Activated naive CD4-positive, alpha-beta T cell treated with anti-CD3 and anti-CD28 coated beads, Interleukin-2, amount 50 U/mL, for 16 hours (primary cell): Measurements from ENCODE around the gene KRT34.
"Not testable (repeated sequence)": the region's sequence is repeated elsewhere in the genome, so short reads cannot be mapped to it uniquely, and the experiment has no call there.

ENCODE experiments used
- DNase-seq: peaks from one replicate; pipeline ENCODE4 v3.0.0-alpha.2; 2020

KRT34 gene

DNA sequence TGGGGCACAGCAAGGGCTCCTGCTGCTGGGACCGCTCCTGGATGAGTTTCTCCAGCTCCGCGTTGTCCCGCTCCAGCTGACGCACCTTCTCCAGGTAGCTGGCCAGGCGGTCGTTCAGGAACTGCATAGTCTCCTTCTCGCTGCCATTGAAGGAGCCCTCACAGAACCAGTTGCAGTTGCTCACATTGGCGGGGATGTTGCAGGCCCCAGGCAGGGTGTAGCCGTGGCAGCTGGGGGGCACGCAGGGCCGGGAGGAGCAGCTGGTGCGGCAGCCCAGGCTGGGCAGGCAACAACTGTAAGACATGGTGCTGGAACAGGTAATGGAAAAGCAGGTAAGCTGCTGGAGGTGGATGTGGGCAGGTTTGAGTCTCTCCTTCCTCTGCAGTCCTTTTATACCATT lies at the start of gene KRT34:
TSS of gene KRT34 (minus strand) at position 364 of the 400 bp plus-strand sequence. CDS start at position 304, 60 bp downstream.
- DNase-seq, result not testable (repeated sequence)

DNA sequence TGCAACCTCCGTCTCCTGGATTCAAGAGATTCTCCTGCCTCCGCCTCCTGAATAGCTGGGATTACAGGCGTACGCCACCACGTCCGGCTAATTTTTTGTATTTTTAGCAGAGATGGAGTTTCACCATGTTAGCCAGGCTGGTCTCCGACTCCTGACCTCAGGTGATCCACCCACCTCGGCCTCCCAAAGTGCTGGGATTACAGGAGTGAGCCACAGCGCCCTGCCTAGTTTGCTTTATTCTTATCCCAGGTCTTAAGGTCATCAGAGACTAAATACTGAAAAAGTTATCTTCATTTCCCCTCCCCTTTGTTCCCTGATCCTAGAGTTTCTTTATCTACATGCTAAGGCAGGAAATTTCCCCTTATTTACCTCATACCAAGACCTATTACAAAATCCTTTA lies 48.3 kb upstream of the KRT34 start:
- not testable (repeated sequence) for DNase-seq

DNA sequence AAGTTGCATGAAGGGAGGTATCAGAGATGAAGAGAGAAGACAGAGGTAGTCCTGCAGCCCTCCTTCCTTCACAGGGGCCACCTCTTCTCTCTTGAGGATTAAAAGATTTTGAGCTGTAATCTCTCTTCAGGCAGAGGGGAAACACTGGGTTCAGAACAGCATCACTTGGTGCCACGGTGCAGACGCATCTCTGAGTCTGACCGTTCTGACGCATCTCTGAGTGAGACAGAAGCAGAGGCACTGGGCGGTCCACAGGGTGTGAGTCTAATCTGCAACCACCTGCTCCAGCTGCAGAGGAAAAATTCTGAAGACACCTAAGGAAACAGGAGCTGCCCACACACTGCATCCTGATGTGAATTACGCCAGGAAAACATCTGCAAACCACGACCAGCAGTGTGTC lies 47.6 kb upstream of the KRT34 start:
- no peak for DNase-seq

DNA sequence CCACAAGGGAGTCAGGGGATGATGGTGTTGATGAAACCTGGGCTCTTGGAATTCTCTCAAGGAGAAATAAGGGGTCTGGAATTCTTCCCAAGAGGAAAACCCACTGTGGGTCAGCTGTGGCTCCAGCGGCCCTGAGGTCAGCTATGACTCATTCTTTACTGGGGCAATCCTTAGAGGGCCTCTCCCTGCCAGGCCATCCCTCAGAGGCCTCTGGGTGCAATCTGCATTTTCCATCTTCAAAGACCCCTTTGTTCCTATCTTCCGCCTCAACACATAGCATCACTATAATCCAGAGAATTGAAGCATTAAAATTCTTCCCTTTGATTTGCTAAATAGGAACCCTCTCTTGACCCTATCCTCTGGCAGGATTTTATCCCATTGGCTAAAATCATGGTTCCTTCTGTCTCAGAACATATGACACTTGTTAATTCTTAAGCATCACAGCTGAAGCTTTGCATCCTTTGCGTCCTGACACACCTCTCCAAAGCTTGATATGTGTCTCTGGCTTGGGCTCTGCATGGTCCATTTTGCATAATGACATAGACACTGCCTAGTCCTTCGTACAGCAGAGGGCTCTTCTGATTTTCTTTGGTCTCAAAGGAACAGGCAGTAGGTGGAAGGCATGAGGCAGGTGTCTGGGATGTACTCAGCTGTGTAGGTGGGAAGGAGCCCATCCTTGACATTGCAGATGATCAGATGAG lies 46.6 kb upstream of the KRT34 start:
- no peak for DNase-seq

DNA sequence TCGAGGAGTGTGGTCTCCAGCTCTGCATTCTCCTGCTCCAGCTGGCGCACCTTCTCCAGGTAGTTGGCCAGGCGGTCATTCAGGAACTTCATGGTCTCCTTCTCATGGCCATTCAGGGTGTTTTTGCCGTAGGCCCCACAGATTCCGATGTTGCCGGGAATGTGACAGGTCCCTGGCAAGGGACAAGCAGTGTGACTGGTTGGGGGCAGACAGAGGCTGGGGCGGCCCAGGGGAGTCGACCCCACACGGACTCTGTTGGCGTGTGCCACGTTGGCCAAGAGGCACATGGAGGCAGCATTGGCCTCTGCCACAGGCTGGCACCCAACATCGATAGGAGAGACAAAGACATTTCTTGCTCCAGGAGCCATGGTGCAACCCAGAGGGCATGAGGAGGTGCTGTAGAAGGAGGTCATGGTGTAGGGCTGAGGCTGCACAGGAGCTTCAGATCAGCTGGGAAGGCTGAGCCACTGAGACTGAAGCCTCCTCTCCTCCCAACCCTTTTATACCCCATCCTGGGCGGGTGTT lies 42.1 kb upstream of the KRT34 start, which contains the start of gene KRT37:
TSS of gene KRT37 (minus strand) at position 475 of the 525 bp plus-strand sequence. CDS start at position 413, 62 bp downstream.
- no peak for DNase-seq

DNA sequence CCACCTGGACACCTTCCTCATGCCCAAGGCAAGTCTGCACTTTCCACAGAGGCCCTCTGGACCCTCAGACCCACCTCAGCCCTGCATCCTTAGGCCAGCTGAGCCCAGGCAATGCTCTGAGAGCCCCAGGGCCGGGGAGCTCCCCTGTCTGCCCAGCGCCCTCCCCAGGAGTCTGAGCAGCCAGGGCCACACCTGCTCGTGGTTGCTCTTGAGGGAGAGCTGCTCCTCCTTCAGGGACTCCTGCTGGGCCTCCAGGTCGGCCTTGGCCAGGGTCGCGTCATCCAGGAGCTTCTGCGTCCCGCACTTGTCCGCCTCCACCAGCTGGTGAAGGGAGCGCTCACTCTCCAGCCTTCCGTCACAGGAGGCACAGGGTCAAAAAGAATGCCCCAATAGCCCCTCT lies 40.5 kb upstream of the KRT34 start:
- DNase-seq, result not testable (repeated sequence)

DNA sequence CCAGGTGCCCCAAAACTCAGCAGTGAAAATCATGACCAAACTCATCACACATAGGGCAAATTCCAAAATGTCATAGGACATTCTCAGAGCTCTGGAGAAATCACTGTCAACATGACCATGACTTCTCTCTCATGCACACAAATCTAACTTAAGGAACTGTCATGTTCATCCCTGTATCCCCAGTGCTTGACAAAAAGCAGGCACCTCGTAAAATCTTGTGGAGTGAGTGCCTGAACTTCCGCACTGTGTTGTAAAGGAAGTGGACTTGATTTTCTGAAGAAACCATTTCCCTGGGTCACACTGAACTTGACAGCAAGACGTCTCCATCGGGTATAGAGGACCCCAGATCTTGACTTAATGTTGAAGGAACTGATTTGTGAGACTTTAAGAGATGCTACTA lies 39.5 kb upstream of the KRT34 start:
- DNase-seq, result no peak

DNA sequence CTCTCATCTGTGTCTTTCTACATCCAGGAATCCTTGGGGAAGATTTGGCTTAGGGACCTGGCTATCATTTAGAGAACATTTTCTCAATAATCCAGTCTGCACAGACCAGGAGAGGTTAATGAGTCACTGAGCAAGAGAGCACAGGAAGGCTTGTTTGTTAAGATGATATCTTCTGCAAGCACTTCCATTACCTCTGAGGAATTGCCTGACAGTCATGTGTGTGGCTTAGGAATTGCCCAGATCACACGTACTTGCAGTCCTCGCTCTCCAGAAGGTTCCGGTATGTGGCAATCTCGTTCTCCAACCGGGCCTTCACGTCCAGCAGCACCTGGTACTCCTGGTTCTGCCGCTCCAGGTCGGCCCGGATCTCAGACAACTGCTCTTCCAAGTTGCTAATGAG lies 39.0 kb upstream of the KRT34 start:
- no peak for DNase-seq

DNA sequence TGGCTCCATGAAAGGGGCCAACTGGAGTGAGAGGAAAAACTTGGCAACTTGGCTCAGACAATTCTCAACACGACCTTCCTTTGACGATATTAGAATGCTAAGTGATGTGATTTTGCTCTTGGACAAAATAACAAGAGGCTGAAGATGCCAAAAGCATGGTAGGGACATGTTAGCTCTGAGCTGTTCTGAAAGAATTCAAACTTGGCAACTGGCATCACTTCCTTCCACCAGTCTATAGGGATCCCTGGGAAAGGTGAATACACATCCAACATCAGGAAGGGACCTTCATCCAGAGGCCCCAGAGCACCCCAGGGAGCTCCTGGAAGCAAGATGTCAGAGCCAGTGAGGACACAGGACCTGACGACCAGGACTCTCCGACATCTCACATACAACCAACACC lies 38.0 kb upstream of the KRT34 start:
- DNase-seq, result no peak

DNA sequence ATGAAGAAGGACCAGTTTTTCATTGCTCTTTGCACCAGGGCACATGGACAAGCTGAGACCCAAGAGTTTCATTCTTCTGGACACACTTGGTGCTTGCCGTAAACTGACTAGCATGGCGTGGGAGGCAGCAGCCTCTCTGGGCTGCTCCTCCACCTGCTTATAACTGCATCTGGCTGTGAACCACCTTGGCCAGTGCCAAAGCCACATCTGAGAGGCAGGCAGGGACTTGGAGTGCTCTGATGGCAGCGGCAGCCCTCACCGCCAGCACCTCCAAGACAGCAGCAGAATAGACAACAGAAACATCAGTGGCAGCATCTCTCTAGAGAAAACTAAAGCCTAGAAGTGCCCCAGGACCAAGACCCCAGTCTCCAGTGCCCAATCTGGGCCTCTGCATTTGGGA lies 37.6 kb upstream of the KRT34 start:
- DNase-seq, result no peak

DNA sequence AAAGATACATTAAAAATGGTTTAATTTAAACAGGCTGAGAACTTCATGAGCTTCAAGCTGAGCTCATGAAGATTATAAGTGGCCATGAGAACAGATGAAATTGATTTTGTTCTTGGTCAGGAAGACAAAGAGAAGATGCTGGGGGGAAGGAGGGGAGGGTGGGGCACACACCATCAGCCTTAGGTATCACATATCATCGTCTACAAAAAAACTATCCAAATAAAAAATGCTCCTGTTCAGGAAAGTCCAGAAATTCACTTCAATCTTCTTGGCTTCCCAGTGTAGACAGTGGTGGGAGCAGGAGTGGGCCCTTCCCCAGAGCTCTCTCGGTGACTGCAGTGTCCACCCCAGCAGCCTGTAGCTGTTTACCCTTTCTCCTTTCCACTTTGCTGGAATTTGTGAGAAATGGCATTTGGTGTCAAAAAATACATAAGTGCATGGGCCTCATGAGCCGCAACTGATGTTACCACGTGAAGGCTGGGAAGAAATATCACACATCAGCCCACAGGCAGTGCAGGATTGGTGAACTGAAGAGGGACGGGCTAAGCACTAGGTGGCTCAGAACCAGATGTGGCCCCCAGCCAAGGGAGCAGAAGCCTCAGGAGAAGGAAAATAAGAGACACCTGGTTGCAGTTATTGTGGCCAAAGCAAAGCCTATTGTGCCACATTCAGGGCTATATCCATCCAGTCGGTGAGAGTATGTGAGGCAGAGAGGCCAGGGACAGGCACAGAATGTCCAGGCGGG lies 36.2 kb upstream of the KRT34 start:
- no peak for DNase-seq

DNA sequence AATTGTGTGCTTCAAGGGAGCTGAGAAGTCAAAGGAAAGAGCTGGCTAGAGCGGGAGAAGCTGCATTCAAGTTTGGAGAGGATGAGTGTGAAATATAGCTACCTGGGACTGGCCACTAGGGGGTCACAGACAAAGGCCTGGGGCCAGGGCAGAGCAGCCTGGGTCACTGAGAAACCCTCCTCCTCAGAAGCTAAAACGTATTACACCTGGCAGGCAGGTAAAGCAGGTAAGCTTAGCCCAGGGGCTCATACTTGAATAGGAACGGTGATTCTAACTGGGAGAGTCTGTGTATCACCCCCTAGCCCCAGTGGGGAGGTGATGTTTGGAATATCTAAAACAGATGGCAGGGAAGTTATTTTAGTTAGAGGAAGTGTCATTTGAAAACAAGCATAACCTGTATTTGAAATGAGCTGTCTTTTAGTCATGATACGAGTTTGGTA lies 35.5 kb upstream of the KRT34 start:
- DNase-seq, result no peak

DNA sequence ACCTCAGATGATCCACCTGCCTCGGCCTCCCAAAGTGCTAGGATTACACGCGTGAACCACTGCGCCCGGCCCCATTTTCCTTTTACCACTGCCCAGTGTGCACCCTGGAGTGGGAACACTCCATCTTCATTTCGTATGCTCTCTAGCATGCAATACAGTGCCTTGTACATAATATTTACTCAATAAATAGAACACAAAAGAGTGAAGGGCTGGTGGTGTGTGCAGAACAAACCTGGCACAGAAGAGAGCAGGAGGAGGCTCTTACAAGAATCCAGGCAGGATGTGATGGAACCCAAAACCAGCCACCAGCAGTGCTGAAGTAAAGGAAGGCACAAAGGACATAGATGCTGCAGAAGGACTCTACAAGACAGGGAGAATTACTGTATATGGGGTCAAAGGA lies 35.0 kb upstream of the KRT34 start:
- DNase-seq, result no peak

DNA sequence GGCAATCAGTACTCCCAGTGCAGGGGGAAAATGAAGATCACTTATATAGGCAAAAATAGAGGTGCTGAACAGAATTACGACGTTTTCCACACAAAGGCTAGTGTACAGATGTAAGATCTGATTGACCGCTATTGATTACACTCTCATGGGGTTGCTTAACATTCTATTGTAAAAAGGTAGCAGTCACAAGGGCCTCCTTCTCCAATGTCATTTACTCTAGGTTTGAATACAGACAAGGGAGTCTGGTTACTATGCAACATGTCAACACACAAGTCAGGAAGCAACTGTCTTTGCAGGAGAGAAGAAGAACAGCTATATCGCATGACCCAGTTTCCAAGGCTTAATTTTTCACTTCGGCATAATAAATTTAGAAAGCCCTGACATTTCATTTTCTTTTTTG lies 34.4 kb upstream of the KRT34 start:
- DNase-seq, result no peak

DNA sequence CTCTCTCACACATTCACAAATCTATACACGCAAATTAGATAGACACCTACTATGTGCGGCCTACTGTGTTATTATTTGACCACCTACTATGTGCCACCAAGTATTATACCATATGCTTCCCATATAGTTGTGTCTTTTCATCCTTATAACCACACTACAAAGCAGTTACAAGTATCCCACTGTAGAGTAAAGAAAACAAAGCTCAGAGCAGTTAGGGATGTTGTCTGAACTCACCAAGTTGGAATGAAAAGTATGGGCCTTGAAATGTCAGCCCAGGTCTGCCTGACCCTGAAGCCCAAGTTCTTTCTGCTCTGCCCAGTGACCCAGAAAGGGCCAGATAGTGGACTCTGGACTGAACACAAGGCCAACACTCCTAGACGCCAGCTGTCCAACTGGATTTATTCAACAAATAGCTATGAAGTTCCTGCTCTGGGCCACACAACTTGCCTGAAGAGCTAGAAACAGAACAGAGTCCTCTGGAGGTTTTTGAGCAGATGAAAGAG lies 33.8 kb upstream of the KRT34 start:
- no peak for DNase-seq

DNA sequence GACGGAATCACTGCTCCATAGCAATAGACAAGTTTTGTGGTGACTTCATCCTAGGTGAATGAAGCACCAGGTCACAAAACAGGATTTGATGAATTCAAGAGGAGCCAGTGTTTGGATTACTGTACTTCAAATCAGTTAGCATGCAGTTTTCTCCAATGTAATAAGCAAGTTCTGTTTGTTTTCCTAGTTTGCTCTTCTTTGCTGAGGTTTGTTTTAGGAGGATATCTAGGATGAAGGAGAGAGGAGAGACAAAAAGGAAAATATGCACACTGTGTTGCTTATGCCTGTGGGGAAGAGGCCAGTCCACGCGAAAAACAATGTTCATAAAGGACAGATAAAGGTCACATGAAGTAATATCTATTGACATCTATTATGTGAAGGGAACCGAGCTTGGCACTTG lies 33.3 kb upstream of the KRT34 start:
- no peak for DNase-seq

DNA sequence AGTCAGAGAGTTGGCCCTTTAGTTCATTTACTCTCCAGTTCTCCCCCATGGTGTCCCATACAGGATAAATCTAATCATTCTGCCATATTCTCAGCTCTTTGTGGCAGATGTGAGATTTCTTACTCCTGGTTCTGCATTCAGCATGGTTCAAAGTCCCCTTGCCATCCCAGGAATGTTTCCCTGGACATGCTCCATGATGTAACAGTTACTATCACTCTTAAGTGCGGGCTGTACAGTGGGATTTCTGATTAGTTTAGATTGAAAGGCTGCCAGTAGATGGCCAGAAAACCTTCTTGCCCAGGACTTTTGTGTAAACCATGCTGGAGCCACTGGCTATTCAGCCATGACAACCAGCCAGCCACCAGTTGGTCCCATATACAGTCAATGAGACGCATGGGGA lies 31.9 kb upstream of the KRT34 start:
- no peak for DNase-seq

DNA sequence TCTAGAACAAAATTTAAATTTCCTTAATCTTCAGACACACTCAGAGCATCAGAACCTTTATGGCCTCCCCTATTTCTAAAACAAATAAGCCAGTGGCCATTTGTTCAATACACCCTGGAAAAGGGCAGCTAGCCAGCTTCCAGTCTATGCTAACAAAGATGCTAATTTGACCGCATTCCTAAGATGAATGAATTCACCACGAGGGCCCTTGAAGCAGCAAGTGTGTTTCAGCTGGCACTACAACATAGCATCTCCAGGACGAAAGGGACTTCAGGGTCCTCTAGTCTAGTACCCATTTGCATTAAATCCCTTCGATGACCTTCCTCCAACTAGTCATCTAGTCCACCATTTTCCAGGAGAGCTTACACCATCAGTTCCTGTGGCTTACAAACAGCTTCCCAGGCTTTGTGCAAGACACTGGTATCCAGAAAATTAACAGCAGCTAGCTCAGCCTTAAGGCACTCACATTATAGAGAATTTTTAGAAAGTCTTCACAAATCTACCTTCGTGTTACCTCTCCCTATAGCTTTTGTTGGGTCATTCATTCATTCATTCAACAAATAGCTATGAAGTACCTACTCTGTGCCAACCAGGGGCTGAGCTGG lies 31.3 kb upstream of the KRT34 start:
- no peak for DNase-seq

DNA sequence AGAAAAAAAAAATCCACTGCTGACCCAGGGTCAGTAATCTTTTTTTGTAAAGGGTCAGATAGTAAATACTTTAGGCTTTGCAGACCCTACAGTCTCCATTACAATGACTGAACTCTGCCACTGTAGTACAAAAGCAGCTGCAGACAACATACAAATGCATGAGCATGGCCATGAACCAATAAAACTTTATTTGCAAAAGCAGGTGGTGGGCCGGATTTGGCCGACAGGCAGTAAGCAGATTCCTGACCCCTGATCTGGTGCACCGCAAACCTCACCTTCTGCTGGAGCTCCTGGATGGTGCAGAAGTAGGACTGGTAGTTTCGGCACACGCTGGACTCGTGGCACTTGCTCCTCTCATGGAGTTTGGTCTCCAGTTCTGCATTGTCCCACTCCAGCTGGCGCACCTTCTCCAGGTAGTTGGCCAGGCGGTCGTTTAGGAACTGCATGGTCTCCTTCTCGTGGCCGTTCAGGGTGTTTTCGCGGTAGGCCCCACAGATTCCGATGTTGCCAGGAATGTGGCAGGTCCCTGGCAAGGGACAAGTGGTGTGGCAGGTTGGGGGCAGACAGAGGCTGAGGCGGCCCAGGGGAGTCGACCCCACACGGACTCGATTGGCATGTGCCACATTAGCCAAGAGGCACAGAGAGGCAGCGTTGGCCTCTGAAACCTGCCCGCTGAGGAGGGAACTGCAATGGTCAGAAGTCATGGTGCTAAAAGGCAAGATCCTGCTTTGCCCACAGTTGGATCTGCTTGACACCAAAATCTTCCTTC lies 29.1 kb upstream of the KRT34 start:
- DNase-seq, result no peak

DNA sequence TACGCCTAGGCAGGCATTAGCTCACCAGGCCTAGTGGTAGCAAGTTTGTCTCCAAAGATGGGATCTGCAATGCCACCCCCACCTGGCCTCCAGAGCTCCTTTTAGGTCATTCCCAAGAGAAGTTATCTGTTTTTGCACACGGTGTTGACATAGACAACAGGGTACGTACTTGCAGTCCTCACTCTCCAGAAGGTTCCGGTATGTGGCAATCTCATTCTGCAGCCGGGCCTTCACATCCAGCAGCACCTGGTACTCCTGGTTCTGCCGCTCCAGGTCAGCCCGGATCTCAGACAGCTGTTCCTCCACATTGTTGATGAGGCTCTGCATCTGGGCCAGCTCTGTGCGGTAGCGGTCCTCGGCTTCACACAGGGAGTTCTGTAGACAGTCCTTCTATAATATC lies 25.1 kb upstream of the KRT34 start:
- no peak for DNase-seq

DNA sequence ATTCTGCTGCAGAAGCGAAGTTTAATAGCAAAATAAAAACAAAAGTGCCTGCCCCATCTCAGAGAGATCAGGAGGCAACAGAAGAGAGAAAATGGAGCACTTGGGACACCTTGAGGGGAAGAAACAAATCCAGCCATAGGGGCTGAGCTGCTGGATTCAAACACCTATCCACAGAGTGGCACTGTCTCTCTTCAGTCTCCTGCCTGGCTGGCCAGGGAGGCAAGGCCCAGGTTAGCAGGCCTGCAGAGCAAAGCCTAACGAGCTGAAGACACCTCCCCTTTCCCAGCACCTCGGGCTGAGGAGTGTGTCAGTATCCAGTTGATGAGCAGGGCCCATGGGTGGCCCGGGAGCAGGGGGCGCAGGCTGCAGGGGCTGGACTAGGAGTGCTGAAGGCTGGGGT lies 24.1 kb upstream of the KRT34 start:
- no peak for DNase-seq

DNA sequence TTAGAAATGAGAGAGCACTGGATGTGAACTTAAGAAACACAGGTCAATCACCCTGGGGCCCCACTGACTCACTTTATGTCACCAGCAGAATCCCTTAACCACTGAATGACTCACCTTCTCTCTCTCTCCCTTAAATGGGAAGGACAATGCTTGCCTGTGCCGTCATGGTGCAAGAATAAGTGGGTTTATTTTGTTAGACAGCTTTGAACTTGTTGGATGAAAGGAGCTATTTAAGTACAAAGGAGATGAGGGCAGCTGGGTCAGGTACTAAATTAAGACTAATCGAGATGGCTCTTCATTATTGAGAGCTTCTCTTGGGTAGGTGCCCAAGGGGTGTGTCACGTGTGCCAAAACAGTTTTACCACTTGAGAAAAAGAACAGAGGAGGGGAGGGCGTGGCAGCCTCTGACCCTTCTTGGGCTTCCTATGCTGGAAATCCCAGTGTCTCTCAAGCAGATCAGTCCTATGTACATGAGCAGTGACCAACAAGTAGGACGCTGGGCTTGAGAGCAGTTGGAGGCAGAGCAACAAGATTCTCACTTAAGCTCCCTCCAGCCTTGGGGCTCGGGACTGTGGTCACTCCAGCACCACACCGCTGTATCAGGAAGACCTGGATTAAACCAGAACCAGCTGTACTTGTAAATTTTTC lies 22.0 kb upstream of the KRT34 start:
- peak; percentile 45 for DNase-seq
